Suprapubic skin (tissue), 4 donors: Measurements from ENCODE around the gene MLH3. TPM values are rescaled to one million over a fixed set of nuclear protein-coding genes. Genes with fewer than 3 reads are reported as not detected.
A peak's percentile ranks its signal among the peaks of the same experiment; 100 is the strongest.

Experiments
- DNase-seq, 2 donors: peaks; one replicate each; pipeline ENCODE4 v3.0.0-alpha.2; 2019; ENCODE audit warnings: low spot score in 2 of 2
- H3K27ac ChIP-seq: fragments of 200-600 bp; sonication (generic); one replicate; pipeline ENCODE4 v1.5.1; 2019
- H3K27me3 ChIP-seq: fragments of 200-600 bp; sonication (generic); one replicate; pipeline ENCODE4 v1.5.1; 2019
- H3K36me3 ChIP-seq: fragments of 200-600 bp; sonication (generic); one replicate; pipeline ENCODE4 v1.5.1; 2019
- H3K4me1 ChIP-seq: fragments of 200-600 bp; sonication (generic); one replicate; pipeline ENCODE4 v1.5.1; 2019
- H3K4me3 ChIP-seq: fragments of 200-600 bp; sonication (generic); one replicate; pipeline ENCODE4 v1.5.1; 2019; ENCODE audit warnings: mild to moderate bottlenecking
- H3K9me3 ChIP-seq: fragments of 200-600 bp; sonication (generic); one replicate; pipeline ENCODE4 v1.5.1; 2019
- CTCF ChIP-seq, 2 donors: fragments of 200-600 bp in 1 of 2; fragments of 450-650 bp in 1 of 2; sonication (generic) in 1 of 2; IDR thresholded peaks; one replicate each; pipeline ENCODE4 v1.5.1; 2016 to 2019; ENCODE audit warnings: antibody characterized with exemption in 2 of 2, mild to moderate bottlenecking in 1 of 2, moderate library complexity in 1 of 2
- EP300 ChIP-seq: sonication (generic); formaldehyde crosslinking; IDR thresholded peaks from one replicate; pipeline ENCODE4 v1.6.1; 2017; ENCODE audit warnings: antibody characterized with exemption
- POLR2A ChIP-seq, 2 donors: fragments of 450-650 bp; IDR thresholded peaks; one replicate each; pipeline ENCODE4 v1.6.1; 2017; ENCODE audit warnings: antibody characterized with exemption in 2 of 2, mild to moderate bottlenecking in 2 of 2, moderate library complexity in 2 of 2
- POLR2AphosphoS5 ChIP-seq, 3 donors: sonication (generic); formaldehyde crosslinking; IDR thresholded peaks; one replicate each; pipeline ENCODE4 v1.6.1; 2017; ENCODE audit warnings: antibody characterized with exemption in 3 of 3
- WGBS: methylation state at CpG from one replicate; pipeline ENCODE4 v1.1.5; 2018; 5-methylcytosine and 5-hydroxymethylcytosine counted together
- total RNA-seq, 4 donors: library from RNA; depleted of rRNA; stranded (reverse); fragments of >200 nt; gene quantifications; one replicate each; pipeline ENCODE4 v1.1.0, GENCODE V29; 2016

MLH3 gene
- total RNA-seq, 4 donors from 2014 or later, result 8.6 to 27.0 (median 14.1) TPM

GRCh38 chr14:75018694-75019093 is 32.6 kb downstream of the MLH3 start:
- no peak for TF ChIP-seq POLR2A (IDR thresholded peaks at IDR 0.05)
- DNase-seq, result no peak
- peaks cover 84% of the 10 kb centered on the region for H3K36me3 ChIP-seq
- no peaks in the 10 kb centered on the region for H3K27me3 ChIP-seq
- 57% methylated on average over 3 of the region's 3 CpGs for WGBS
- no peak overlapping the region for H3K4me3 ChIP-seq
- H3K27ac ChIP-seq, result no peak overlapping the region
- H3K4me1 ChIP-seq, result peaks cover 6% of the 10 kb centered on the region
- no peaks in the 10 kb centered on the region for H3K9me3 ChIP-seq

GRCh38 chr14:75016815-75017214 is 34.5 kb downstream of the MLH3 start:
- 95% methylated on average over 3 of the region's 3 CpGs for WGBS
- no peaks in the 10 kb centered on the region for H3K27me3 ChIP-seq
- peaks cover 6% of the 10 kb centered on the region for H3K4me1 ChIP-seq
- no peak overlapping the region for H3K27ac ChIP-seq
- H3K36me3 ChIP-seq, result peaks cover 78% of the 10 kb centered on the region
- DNase-seq, result no peak
- TF ChIP-seq POLR2AphosphoS5 (IDR thresholded peaks at IDR 0.05) (no peak), EP300 (no peak), CTCF (IDR thresholded peaks at IDR 0.05) (no peak), POLR2A (IDR thresholded peaks at IDR 0.05) (no peak)
- no peak overlapping the region for H3K4me3 ChIP-seq
- H3K9me3 ChIP-seq, result no peaks in the 10 kb centered on the region

- Histone ChIP-seq H3K27ac (no peak overlapping the region), H3K4me1 (peaks cover 10% of the 10 kb centered on the region), H3K27me3 (no peaks in the 10 kb centered on the region), H3K4me3 (no peak overlapping the region), H3K9me3 (no peaks in the 10 kb centered on the region), H3K36me3 (peaks cover 66% of the 10 kb centered on the region)
- TF ChIP-seq POLR2A (IDR thresholded peaks at IDR 0.05) (no peak), POLR2AphosphoS5 (IDR thresholded peaks at IDR 0.05) (no peak), EP300 (no peak), CTCF (IDR thresholded peaks at IDR 0.05) (no peak)
- WGBS, result 75% methylated on average over 5 of the region's 5 CpGs
- DNase-seq, result no peak
Observed at GRCh38 chr14:75015496-75015895, 35.8 kb downstream of the MLH3 start.

- WGBS, result 87% methylated on average over 6 of the region's 6 CpGs
- no peak overlapping the region for H3K27ac ChIP-seq
- TF ChIP-seq EP300 (no peak), POLR2AphosphoS5 (IDR thresholded peaks at IDR 0.05) (no peak), POLR2A (IDR thresholded peaks at IDR 0.05) (no peak), CTCF (IDR thresholded peaks at IDR 0.05) (no peak)
Observed at GRCh38 chr14:75013290-75013689, 38.0 kb downstream of the MLH3 start.

GRCh38 chr14:75011356-75011994 is 39.8 kb downstream of the MLH3 start:
- WGBS, result 53% methylated on average over 4 of the region's 4 CpGs
- no peak for TF ChIP-seq POLR2A (IDR thresholded peaks at IDR 0.05)
- TF ChIP-seq CTCF (IDR thresholded peaks at IDR 0.05), result no peak
- TF ChIP-seq POLR2AphosphoS5 (IDR thresholded peaks at IDR 0.05), result no peak
- TF ChIP-seq EP300, result no peak
- peaks cover 64% of the 10 kb centered on the region for H3K36me3 ChIP-seq
- peaks cover 4% of the 10 kb centered on the region for H3K4me1 ChIP-seq
- no peaks in the 10 kb centered on the region for H3K9me3 ChIP-seq
- no peaks in the 10 kb centered on the region for H3K27me3 ChIP-seq
- no peak for DNase-seq
- peak overlapping the region; percentile 5 for H3K27ac ChIP-seq
- H3K4me3 ChIP-seq, result no peak overlapping the region

More at GRCh38 chr14:75013290-75013689, 38.0 kb downstream of the MLH3 start:
- Histone ChIP-seq H3K4me3 (no peak overlapping the region), H3K27me3 (no peaks in the 10 kb centered on the region), H3K9me3 (no peaks in the 10 kb centered on the region), H3K36me3 (peaks cover 64% of the 10 kb centered on the region), H3K4me1 (peaks cover 5% of the 10 kb centered on the region)
- no peak for DNase-seq
